Subcutaneous adipose tissue (tissue), 4 donors: ENCODE results near the gene EFCAB14. TPM values are rescaled to one million over a fixed set of nuclear protein-coding genes. Genes with fewer than 3 reads are reported as not detected.

Experiments
- CTCF ChIP-seq: fragments of 450-650 bp; IDR thresholded peaks from one replicate; pipeline ENCODE4 v1.5.1; 2016; ENCODE audit warnings: low read depth, mild to moderate bottlenecking, control low read depth, antibody characterized with exemption, moderate library complexity
- total RNA-seq, 4 donors: library from RNA; depleted of rRNA; stranded (reverse); fragments of >200 nt; gene quantifications; one replicate each; pipeline ENCODE4 v1.1.0, GENCODE V29; 2016

Gene EFCAB14
- total RNA-seq, 4 donors from 2014 or later, result 91.4 to 137 (median 102) TPM

- TF ChIP-seq CTCF, result no peak
These were observed 39.1 kb upstream of the EFCAB14 start for GRCh38 chr1:46757956-46758528.

GRCh38 chr1:46757247-46757955, 38.5 kb upstream of the EFCAB14 start:
- no peak for TF ChIP-seq CTCF

GRCh38 chr1:46755121-46755520, 36.2 kb upstream of the EFCAB14 start:
- no peak for TF ChIP-seq CTCF

GRCh38 chr1:46753985-46754384, 35.1 kb upstream of the EFCAB14 start:
- TF ChIP-seq CTCF, result no peak

- TF ChIP-seq CTCF, result no peak
These were observed 31.0 kb upstream of the EFCAB14 start for GRCh38 chr1:46749921-46750404.

GRCh38 chr1:46749404-46749803, 30.5 kb upstream of the EFCAB14 start:
- no peak for TF ChIP-seq CTCF

- no peak for TF ChIP-seq CTCF
These were observed 28.9 kb upstream of the EFCAB14 start for GRCh38 chr1:46747683-46748288.
